Mucosa of rectum (tissue), 2 donors: Measurements from ENCODE around the gene ALG1L2.
"Not testable (repeated sequence)": the region's sequence is repeated elsewhere in the genome, so short reads cannot be mapped to it uniquely, and the experiment has no call there.

Source experiments
- H3K27ac ChIP-seq, 2 donors: one replicate each; pipeline ENCODE4 v1.7.0; 2013; ENCODE audit warnings: inconsistent platforms in 2 of 2, low read depth in 2 of 2, low read length in 2 of 2
- H3K27me3 ChIP-seq, 2 donors: one replicate each; pipeline ENCODE4 v1.7.0; 2013; ENCODE audit warnings: low read length in 2 of 2; ENCODE audit not compliant: control insufficient read depth in 2 of 2, insufficient read depth in 2 of 2
- H3K36me3 ChIP-seq, 2 donors: one replicate each; pipeline ENCODE4 v1.7.0; 2013; ENCODE audit warnings: low read length in 2 of 2; ENCODE audit not compliant: control insufficient read depth in 2 of 2, insufficient read depth in 2 of 2
- H3K4me1 ChIP-seq, 2 donors: one replicate each; pipeline ENCODE4 v1.7.0; 2013; ENCODE audit warnings: low read length in 2 of 2, mild to moderate bottlenecking in 1 of 2; ENCODE audit not compliant: control insufficient read depth in 2 of 2, insufficient read depth in 2 of 2
- H3K4me3 ChIP-seq, 2 donors: one replicate each; pipeline ENCODE4 v1.7.0; 2013; ENCODE audit warnings: low read length in 2 of 2
- H3K9ac ChIP-seq, 2 donors: one replicate each; pipeline ENCODE4 v1.7.0; 2013; ENCODE audit warnings: low read length in 2 of 2, low read depth in 1 of 2, mild to moderate bottlenecking in 1 of 2
- H3K9me3 ChIP-seq, 2 donors: one replicate each; pipeline ENCODE4 v1.7.0; 2013; ENCODE audit warnings: low read length in 2 of 2; ENCODE audit not compliant: control insufficient read depth in 2 of 2
- donor health status: healthy.
- donor health status: Normal muscosa, but diverticular disease.

ALG1L2 gene

DNA sequence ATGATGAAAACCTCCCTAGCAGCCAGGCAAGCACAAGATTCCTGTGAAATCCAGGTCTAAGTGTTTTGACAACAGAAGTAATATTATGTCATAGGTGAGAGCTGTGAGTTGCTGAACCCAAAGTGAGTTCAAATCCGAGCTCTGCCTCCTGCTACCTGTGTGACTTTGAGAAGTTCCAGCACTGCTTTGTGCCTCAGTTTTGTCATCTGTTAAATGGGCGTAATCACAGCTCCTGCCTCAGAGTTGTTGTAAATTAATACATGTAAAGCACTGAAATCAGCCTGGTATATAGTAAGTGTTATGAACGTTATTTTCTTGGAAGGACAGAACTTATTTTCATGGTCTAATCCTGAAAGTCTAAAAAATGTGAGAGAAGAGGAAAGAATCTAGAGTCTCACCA is 38.7 kb downstream of the ALG1L2 start:
- H3K27ac ChIP-seq, H3K36me3 ChIP-seq, H3K4me3 ChIP-seq, H3K4me1 ChIP-seq, H3K27me3 ChIP-seq, H3K9ac ChIP-seq, H3K9me3 ChIP-seq: not testable (repeated sequence)

GRCh38 chr3:130122891-130123775 is 41.5 kb downstream of the ALG1L2 start:
- H3K9ac ChIP-seq, H3K4me3 ChIP-seq, H3K27me3 ChIP-seq, H3K36me3 ChIP-seq, H3K9me3 ChIP-seq, H3K4me1 ChIP-seq, H3K27ac ChIP-seq: not testable (repeated sequence)

GRCh38 chr3:130125406-130125805 is 43.8 kb downstream of the ALG1L2 start:
- H3K4me3 ChIP-seq, H3K36me3 ChIP-seq, H3K27ac ChIP-seq, H3K27me3 ChIP-seq, H3K9ac ChIP-seq, H3K9me3 ChIP-seq, H3K4me1 ChIP-seq: not testable (repeated sequence)

GRCh38 chr3:130136337-130136736 is 54.7 kb downstream of the ALG1L2 start:
- H3K4me1 ChIP-seq, H3K9me3 ChIP-seq, H3K27ac ChIP-seq, H3K36me3 ChIP-seq, H3K4me3 ChIP-seq, H3K9ac ChIP-seq, H3K27me3 ChIP-seq: not testable (repeated sequence)

DNA sequence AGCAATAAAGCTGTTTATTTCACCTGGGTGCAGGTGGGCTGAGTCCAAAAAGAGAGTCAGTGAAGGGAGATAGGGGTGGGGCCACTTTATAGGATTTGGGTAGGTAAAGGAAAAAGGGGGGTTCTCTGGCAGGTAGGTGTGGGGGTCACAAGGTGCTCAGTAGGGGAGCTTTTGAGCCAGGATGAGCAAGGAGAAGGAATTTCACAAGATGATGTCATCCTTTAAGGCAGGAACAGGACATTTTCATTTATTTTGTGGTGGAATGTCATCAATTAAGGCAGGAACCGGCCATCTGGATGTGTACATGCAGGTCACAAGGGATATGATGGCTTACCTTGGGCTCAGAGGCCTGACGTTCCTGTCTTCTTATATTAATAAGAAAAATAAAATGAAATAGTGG is 56.1 kb downstream of the ALG1L2 start:
- not testable (repeated sequence) for H3K9me3 ChIP-seq, H3K4me3 ChIP-seq, H3K36me3 ChIP-seq, H3K9ac ChIP-seq, H3K4me1 ChIP-seq, H3K27ac ChIP-seq, H3K27me3 ChIP-seq

- H3K4me3 ChIP-seq, H3K27ac ChIP-seq, H3K27me3 ChIP-seq, H3K9me3 ChIP-seq, H3K36me3 ChIP-seq, H3K4me1 ChIP-seq, H3K9ac ChIP-seq: not testable (repeated sequence)
Observed at GRCh38 chr3:130138992-130139391, 57.4 kb downstream of the ALG1L2 start.

GRCh38 chr3:130140756-130141155 is 59.1 kb downstream of the ALG1L2 start:
- not testable (repeated sequence) for H3K4me3 ChIP-seq, H3K36me3 ChIP-seq, H3K9me3 ChIP-seq, H3K27me3 ChIP-seq, H3K27ac ChIP-seq, H3K9ac ChIP-seq, H3K4me1 ChIP-seq

DNA sequence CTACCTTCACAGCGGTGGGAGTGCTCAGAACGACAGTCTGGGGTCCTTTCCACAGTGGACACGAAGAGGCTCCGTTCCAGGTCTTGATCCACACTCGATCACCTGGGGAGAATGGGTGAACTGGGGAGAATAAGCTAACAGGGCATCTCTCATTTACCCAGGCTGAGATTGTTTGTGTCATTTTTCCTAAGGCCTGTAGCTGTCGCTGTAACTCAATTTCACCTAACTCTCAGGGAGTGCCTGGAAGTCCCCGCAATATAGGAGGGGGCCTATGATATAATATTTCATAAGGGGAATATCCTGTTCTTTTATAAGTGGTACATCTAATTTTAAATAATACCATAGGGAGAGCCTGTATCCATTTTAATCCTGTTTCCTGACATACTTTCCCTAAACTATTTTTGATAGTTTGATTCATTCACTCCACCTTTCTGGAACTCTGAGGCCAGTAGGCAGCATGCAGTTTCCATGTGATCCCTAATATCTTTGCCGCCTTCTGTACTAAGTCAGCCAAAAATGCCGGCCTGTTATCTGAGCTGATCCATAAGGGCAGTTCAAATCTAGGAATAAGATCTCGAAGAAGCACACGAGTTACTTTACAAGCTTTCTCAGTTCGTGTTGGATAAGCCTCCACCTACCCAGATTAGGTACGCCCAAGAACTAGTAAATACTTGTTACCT is 62.2 kb downstream of the ALG1L2 start:
- H3K9me3 ChIP-seq, H3K27ac ChIP-seq: not testable (repeated sequence)

GRCh38 chr3:130144328-130144650 is 62.7 kb downstream of the ALG1L2 start:
- H3K4me1 ChIP-seq, H3K27me3 ChIP-seq, H3K9ac ChIP-seq, H3K27ac ChIP-seq, H3K9me3 ChIP-seq, H3K4me3 ChIP-seq, H3K36me3 ChIP-seq: not testable (repeated sequence)

More for the DNA sequence above, 62.2 kb downstream of the ALG1L2 start:
- not testable (repeated sequence) for H3K4me3 ChIP-seq, H3K36me3 ChIP-seq, H3K9ac ChIP-seq, H3K27me3 ChIP-seq, H3K4me1 ChIP-seq

GRCh38 chr3:130145456-130145855 is 63.8 kb downstream of the ALG1L2 start:
- not testable (repeated sequence) for H3K36me3 ChIP-seq, H3K9ac ChIP-seq, H3K27ac ChIP-seq, H3K9me3 ChIP-seq, H3K27me3 ChIP-seq, H3K4me3 ChIP-seq, H3K4me1 ChIP-seq
